ENCODE results near the gene RHOD. TPM values are rescaled to one million over a fixed set of nuclear protein-coding genes. Genes with fewer than 3 reads are reported as not detected.

Gene RHOD
- total RNA-seq, 1 donor from 2014 or later, result 16.7 TPM

GRCh38 chr11:67062526-67063373, 6.1 kb downstream of the RHOD start:
- no peak for DNase-seq
- peak; percentile 12 for ATAC-seq
- intact Hi-C loops (cut with DNase I), result no loop called here

GRCh38 chr11:67066333-67066709, 9.7 kb downstream of the RHOD start:
- TF ChIP-seq CTCF (IDR thresholded peaks at IDR 0.05), result no peak
- Histone ChIP-seq H3K36me3 (no peaks in the 10 kb centered on the region), H3K4me1 (no peaks in the 10 kb centered on the region), H3K27me3 (no peaks in the 10 kb centered on the region), H3K4me3 (no peak overlapping the region), H3K27ac (no peak overlapping the region), H3K9me3 (no peaks in the 10 kb centered on the region)
- intact Hi-C loops (cut with DNase I), result no loop called here
- ATAC-seq (no peak), DNase-seq (no peak)

More at GRCh38 chr11:67062526-67063373, 6.1 kb downstream of the RHOD start:
- no peak for TF ChIP-seq CTCF (IDR thresholded peaks at IDR 0.05)
- H3K36me3 ChIP-seq, result no peaks in the 10 kb centered on the region
- H3K27me3 ChIP-seq, result no peaks in the 10 kb centered on the region
- H3K27ac ChIP-seq, result no peak overlapping the region
- no peaks in the 10 kb centered on the region for H3K9me3 ChIP-seq
- H3K4me1 ChIP-seq, result peaks cover under 1% of the 10 kb centered on the region
- no peak overlapping the region for H3K4me3 ChIP-seq

- Histone ChIP-seq H3K4me3 (peak overlapping the region; percentile 37), H3K27ac (no peak overlapping the region), H3K36me3 (no peaks in the 10 kb centered on the region), H3K9me3 (no peaks in the 10 kb centered on the region), H3K27me3 (no peaks in the 10 kb centered on the region), H3K4me1 (no peaks in the 10 kb centered on the region)
- peak; percentile 89 for TF ChIP-seq CTCF (IDR thresholded peaks at IDR 0.05)
- peak; percentile 90 for DNase-seq
- intact Hi-C loops (cut with DNase I), result no loop called here
- peak; percentile 94 for ATAC-seq
Observed at GRCh38 chr11:67071420-67072284, 15.0 kb downstream of the RHOD start.

- Histone ChIP-seq H3K4me3 (no peak overlapping the region), H3K4me1 (no peaks in the 10 kb centered on the region), H3K27me3 (no peaks in the 10 kb centered on the region), H3K27ac (no peak overlapping the region), H3K36me3 (no peaks in the 10 kb centered on the region), H3K9me3 (no peaks in the 10 kb centered on the region)
- DNase-seq (no peak), ATAC-seq (no peak)
- intact Hi-C loops (cut with DNase I), result no loop called here
- no peak for TF ChIP-seq CTCF (IDR thresholded peaks at IDR 0.05)
Observed at GRCh38 chr11:67072295-67072694, 15.6 kb downstream of the RHOD start.

GRCh38 chr11:67073908-67074307, 17.3 kb downstream of the RHOD start:
- Histone ChIP-seq H3K4me1 (no peaks in the 10 kb centered on the region), H3K9me3 (no peaks in the 10 kb centered on the region), H3K36me3 (no peaks in the 10 kb centered on the region), H3K27me3 (no peaks in the 10 kb centered on the region), H3K27ac (no peak overlapping the region), H3K4me3 (no peak overlapping the region)
- no peak for TF ChIP-seq CTCF (IDR thresholded peaks at IDR 0.05)
- ATAC-seq (no peak), DNase-seq (no peak)
- intact Hi-C loops (cut with DNase I), result no loop called here
